WI38 (cell line): Measurements from ENCODE around the gene ZNF335.

ENCODE experiments used
- H3K4me3 ChIP-seq: 2 replicates; pipeline ENCODE4 v1.5.1; 2011; ENCODE audit warnings: low read depth, mild to moderate bottlenecking, control low read depth, low read length
- CTCF ChIP-seq: IDR thresholded peaks from 2 replicates; pipeline ENCODE4 v1.5.1; 2012; ENCODE audit warnings: low read depth, mild to moderate bottlenecking, control low read depth, low read length

ZNF335 gene

GRCh38 chr20:45976086-45976485 is 4.1 kb upstream of the ZNF335 start:
- no peak for TF ChIP-seq CTCF
- H3K4me3 ChIP-seq, result no peak overlapping the region

GRCh38 chr20:45975686-45976085 is 3.7 kb upstream of the ZNF335 start:
- TF ChIP-seq CTCF, result no peak
- no peak overlapping the region for H3K4me3 ChIP-seq

GRCh38 chr20:45974896-45975565 is 3.0 kb upstream of the ZNF335 start:
- no peak for TF ChIP-seq CTCF

GRCh38 chr20:45972500-45973183 is 639 bp upstream of the ZNF335 start:
- no peak for TF ChIP-seq CTCF

More at GRCh38 chr20:45974896-45975565, 3.0 kb upstream of the ZNF335 start:
- no peak overlapping the region for H3K4me3 ChIP-seq

GRCh38 chr20:45971425-45971674 is 653 bp downstream of the ZNF335 start:
- TF ChIP-seq CTCF, result no peak
- H3K4me3 ChIP-seq, result peak overlapping the region; percentile 89

More at GRCh38 chr20:45972500-45973183, 639 bp upstream of the ZNF335 start:
- peak overlapping the region; percentile 89 for H3K4me3 ChIP-seq

GRCh38 chr20:45970646-45971424 is 1.2 kb downstream of the ZNF335 start:
- peak overlapping the region; percentile 89 for H3K4me3 ChIP-seq

More at GRCh38 chr20:45970646-45971424, 1.2 kb downstream of the ZNF335 start:
- TF ChIP-seq CTCF, result no peak
